Mesenchymal stem cell (in vitro differentiated cells and primary cell): Measurements from ENCODE around the gene ANKRD13C.

Source experiments
- DNase-seq: peaks from one replicate; pipeline ENCODE4 v3.0.0-alpha.2; 2013
- H2AFZ ChIP-seq: one replicate; pipeline ENCODE4 v1.6.1; 2013; ENCODE audit warnings: low read depth, mild to moderate bottlenecking, control low read depth, inconsistent platforms, low read length, moderate library complexity
- H2AK5ac ChIP-seq: 2 replicates; pipeline ENCODE4 v1.6.1; 2013; ENCODE audit warnings: low read length, moderate library complexity, mild to moderate bottlenecking, inconsistent platforms; ENCODE audit not compliant: severe bottlenecking
- H2BK120ac ChIP-seq: one replicate; pipeline ENCODE4 v1.6.1; 2013; ENCODE audit warnings: low read depth, mild to moderate bottlenecking, inconsistent platforms, low read length, moderate library complexity
- H2BK12ac ChIP-seq, 2 experiments: one replicate each; pipeline ENCODE4 v1.6.1; 2013; ENCODE audit warnings: inconsistent platforms in 2 of 2, low read length in 2 of 2, mild to moderate bottlenecking in 2 of 2, moderate library complexity in 2 of 2, control low read depth in 1 of 2
- H2BK15ac ChIP-seq: one replicate; pipeline ENCODE4 v1.6.1; 2013; ENCODE audit warnings: mild to moderate bottlenecking, low read depth, inconsistent platforms; ENCODE audit not compliant: poor library complexity, severe bottlenecking
- H2BK5ac ChIP-seq: 2 replicates; pipeline ENCODE4 v1.6.1; 2013; ENCODE audit warnings: low read depth, mild to moderate bottlenecking, low read length, control low read depth, inconsistent platforms; ENCODE audit not compliant: poor library complexity, severe bottlenecking
- H3K14ac ChIP-seq, 2 experiments: one replicate each; pipeline ENCODE4 v1.6.1; 2013; ENCODE audit warnings: inconsistent platforms in 2 of 2, low read length in 2 of 2, control low read depth in 1 of 2, mild to moderate bottlenecking in 1 of 2, moderate library complexity in 1 of 2
- H3K18ac ChIP-seq, 2 experiments: one replicate each; pipeline ENCODE4 v1.6.1; 2013; ENCODE audit warnings: inconsistent platforms in 2 of 2, low read length in 2 of 2, control low read depth in 1 of 2, low read depth in 1 of 2, mild to moderate bottlenecking in 1 of 2
- H3K23ac ChIP-seq, 2 experiments: one replicate each; pipeline ENCODE4 v1.6.1; 2013; ENCODE audit warnings: inconsistent platforms in 2 of 2, low read length in 2 of 2, mild to moderate bottlenecking in 2 of 2, moderate library complexity in 2 of 2, control low read depth in 1 of 2
- H3K27ac ChIP-seq: 2 replicates; pipeline ENCODE4 v1.5.1; 2013; ENCODE audit warnings: mild to moderate bottlenecking, moderate library complexity, low read length, control low read depth, inconsistent platforms; ENCODE audit not compliant: poor library complexity, severe bottlenecking
- H3K27me3 ChIP-seq, 2 experiments: 2 replicates each; pipeline versions ENCODE4 v1.6.1 to v1.7.0; 2013; ENCODE audit warnings: low read length in 2 of 2, mild to moderate bottlenecking in 2 of 2, moderate library complexity in 2 of 2, control low read depth in 1 of 2, inconsistent platforms in 1 of 2; ENCODE audit not compliant: control insufficient read depth in 1 of 2, insufficient read depth in 1 of 2
- H3K36me3 ChIP-seq, 2 experiments: 2 replicates each; pipeline versions ENCODE4 v1.6.1 to v1.7.0; 2013; ENCODE audit warnings: low read length in 2 of 2, control low read depth in 1 of 2, inconsistent platforms in 1 of 2, low read depth in 1 of 2, mild to moderate bottlenecking in 1 of 2; ENCODE audit not compliant: insufficient read depth in 2 of 2, control insufficient read depth in 1 of 2
- H3K4ac ChIP-seq, 2 experiments: one replicate each; pipeline ENCODE4 v1.6.1; 2013; ENCODE audit warnings: inconsistent platforms in 2 of 2, low read length in 2 of 2, mild to moderate bottlenecking in 2 of 2, moderate library complexity in 2 of 2, control low read depth in 1 of 2, low read depth in 1 of 2
- H3K4me1 ChIP-seq: 2 replicates; pipeline ENCODE4 v1.6.1; 2013; ENCODE audit warnings: low read depth, low read length, control low read depth; ENCODE audit not compliant: control insufficient read depth, insufficient read depth
- H3K4me2 ChIP-seq: 2 replicates; pipeline ENCODE4 v1.6.1; 2013; ENCODE audit warnings: low read length, mild to moderate bottlenecking, inconsistent platforms; ENCODE audit not compliant: poor library complexity, severe bottlenecking
- H3K4me3 ChIP-seq, 2 experiments: 2 replicates each; pipeline versions ENCODE4 v1.5.1 to v1.7.0; 2013; ENCODE audit warnings: low read length in 2 of 2, mild to moderate bottlenecking in 2 of 2, control low read depth in 1 of 2, low read depth in 1 of 2; ENCODE audit not compliant: insufficient read depth in 1 of 2
- H3K79me1 ChIP-seq: replicated peaks from 2 replicates; pipeline ENCODE4 v1.6.1; 2013; ENCODE audit warnings: mild to moderate bottlenecking, control low read depth, low read length, inconsistent platforms; ENCODE audit not compliant: poor library complexity, severe bottlenecking
- H3K9ac ChIP-seq: 2 replicates; pipeline ENCODE4 v1.7.0; 2013; ENCODE audit warnings: mild to moderate bottlenecking, low read length, moderate library complexity
- H3K9me3 ChIP-seq: 2 replicates; pipeline ENCODE4 v1.7.0; 2013; ENCODE audit warnings: mild to moderate bottlenecking, low read length; ENCODE audit not compliant: control insufficient read depth
- H4K8ac ChIP-seq: one replicate; pipeline ENCODE4 v1.6.1; 2013; ENCODE audit warnings: inconsistent platforms, mild to moderate bottlenecking, low read length, moderate library complexity
- H4K91ac ChIP-seq: one replicate; pipeline ENCODE4 v1.6.1; 2013; ENCODE audit warnings: mild to moderate bottlenecking, low read length, inconsistent platforms
- WGBS: methylation state at CpG from one replicate; pipeline ENCODE4 v1.1.7; 2013; ENCODE audit warnings: mixed read lengths; 5-methylcytosine and 5-hydroxymethylcytosine counted together

The ANKRD13C gene

DNA sequence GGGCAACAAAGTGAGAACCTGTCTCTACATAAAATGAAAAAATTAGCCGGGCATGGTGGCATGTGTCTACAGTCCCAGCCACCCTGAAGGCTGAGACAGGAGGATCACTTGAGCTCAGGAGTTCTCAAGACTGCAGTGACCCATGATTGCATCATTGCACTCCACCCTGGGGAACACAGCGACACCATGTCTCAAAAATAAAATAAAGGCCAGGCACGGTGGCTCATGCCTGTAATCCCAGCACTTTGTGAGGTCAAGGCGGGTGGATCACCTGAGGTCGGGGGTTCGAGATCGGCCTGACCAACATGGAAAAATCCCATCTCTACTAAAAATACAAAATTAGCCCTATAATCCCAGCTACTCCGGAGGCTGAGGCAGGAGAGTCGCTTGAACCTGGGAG lies 20.1 kb downstream of the ANKRD13C start:
- Histone ChIP-seq H2BK15ac (no peak overlapping the region), H3K27ac (no peak overlapping the region), H2BK120ac (no peak overlapping the region), H3K14ac (no peak overlapping the region), H3K4me2 (no peak overlapping the region), H3K4me3 (no peak overlapping the region), H4K91ac (no peak overlapping the region), H3K36me3 (peaks cover 13 to 20% of the 10 kb centered on the region in 2 experiments), H3K79me1 (peaks cover 13% of the 10 kb centered on the region), H3K4ac (no peak overlapping the region), H3K9me3 (no peaks in the 10 kb centered on the region), H3K23ac (no peak overlapping the region), H2AK5ac (no peak overlapping the region), H3K4me1 (peaks cover 4% of the 10 kb centered on the region), H3K27me3 (no peaks in the 10 kb centered on the region), H3K9ac (no peak overlapping the region), H2BK5ac (no peak overlapping the region), H3K18ac (no peak overlapping the region), H2BK12ac (no peak overlapping the region), H4K8ac (no peak overlapping the region), H2AFZ (no peak overlapping the region)
- no peak for DNase-seq
- WGBS: 96% methylated on average over 9 of the region's 9 CpGs

DNA sequence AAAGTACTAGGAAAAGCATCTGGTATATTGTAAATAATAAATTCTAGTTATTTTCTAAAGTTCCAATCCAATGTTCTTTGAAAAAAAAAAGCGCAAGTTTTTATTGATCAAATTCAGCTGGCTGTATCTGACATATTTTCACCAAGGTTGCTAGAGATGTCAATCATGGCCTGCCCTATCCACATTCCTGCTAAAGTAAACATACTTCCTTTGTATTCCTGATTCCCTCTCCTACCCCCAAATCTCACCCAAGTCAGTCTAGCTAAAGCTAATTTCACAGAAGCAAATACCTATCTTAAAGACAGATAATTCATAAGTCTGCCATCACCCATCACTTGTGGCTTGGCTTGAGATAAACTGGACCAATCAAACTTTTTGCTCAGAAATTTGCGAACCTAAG lies 21.3 kb downstream of the ANKRD13C start:
- no peak overlapping the region for H3K27ac ChIP-seq
- H3K23ac ChIP-seq: no peak overlapping the region
- no peak for DNase-seq
- no peak overlapping the region for H3K4ac ChIP-seq
- no peak overlapping the region for H3K4me3 ChIP-seq
- H3K4me2 ChIP-seq: no peak overlapping the region
- H3K79me1 ChIP-seq: peaks cover 12% of the 10 kb centered on the region
- no peak overlapping the region for H2BK5ac ChIP-seq
- H4K91ac ChIP-seq: no peak overlapping the region
- no peaks in the 10 kb centered on the region for H3K9me3 ChIP-seq
- H3K27me3 ChIP-seq: no peaks in the 10 kb centered on the region
- H2AK5ac ChIP-seq: no peak overlapping the region
- H3K9ac ChIP-seq: no peak overlapping the region
- no peak overlapping the region for H2BK15ac ChIP-seq
- H2BK12ac ChIP-seq: no peak overlapping the region
- no peak overlapping the region for H4K8ac ChIP-seq
- peaks cover 10 to 20% of the 10 kb centered on the region in 2 experiments for H3K36me3 ChIP-seq
- H3K14ac ChIP-seq: no peak overlapping the region
- WGBS: 98% methylated on average over 1 of the region's 2 CpGs
- H2AFZ ChIP-seq: no peak overlapping the region
- no peak overlapping the region for H3K18ac ChIP-seq
- peaks cover 4% of the 10 kb centered on the region for H3K4me1 ChIP-seq
- H2BK120ac ChIP-seq: no peak overlapping the region

DNA sequence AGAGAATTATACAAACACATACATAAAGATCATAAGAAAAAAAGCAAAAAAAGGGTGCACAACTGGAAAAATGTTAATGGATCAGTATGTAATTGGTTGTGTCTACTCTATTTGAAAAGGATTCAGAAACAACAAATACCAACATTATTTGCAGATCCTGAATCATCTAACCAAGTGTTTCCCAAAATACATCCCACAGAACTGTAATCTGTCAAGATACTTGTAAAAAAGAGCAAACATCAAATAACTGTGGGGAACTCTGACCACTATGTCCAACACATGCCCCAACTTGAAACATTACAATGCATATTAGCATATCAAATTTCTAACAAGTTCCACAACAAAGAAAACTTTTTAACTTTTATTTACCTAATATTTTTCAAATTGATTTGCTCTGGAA lies 22.6 kb downstream of the ANKRD13C start:
- H3K9me3 ChIP-seq: no peaks in the 10 kb centered on the region
- peaks cover 10% of the 10 kb centered on the region for H3K79me1 ChIP-seq
- H2BK15ac ChIP-seq: no peak overlapping the region
- no peak overlapping the region for H3K4ac ChIP-seq
- no peak overlapping the region for H2AK5ac ChIP-seq
- no peak overlapping the region for H2BK12ac ChIP-seq
- no peak overlapping the region for H3K9ac ChIP-seq
- no peak overlapping the region for H4K91ac ChIP-seq
- H3K4me2 ChIP-seq: no peak overlapping the region
- H3K27ac ChIP-seq: no peak overlapping the region
- H2BK120ac ChIP-seq: no peak overlapping the region
- H3K18ac ChIP-seq: no peak overlapping the region
- H3K14ac ChIP-seq: no peak overlapping the region
- H3K36me3 ChIP-seq: peaks cover 7 to 16% of the 10 kb centered on the region in 2 experiments
- no peak overlapping the region for H3K4me3 ChIP-seq
- no peak overlapping the region for H3K23ac ChIP-seq
- no peak overlapping the region for H2BK5ac ChIP-seq
- no peak overlapping the region for H2AFZ ChIP-seq
- H3K4me1 ChIP-seq: peaks cover 7% of the 10 kb centered on the region
- no peaks in the 10 kb centered on the region for H3K27me3 ChIP-seq
- H4K8ac ChIP-seq: no peak overlapping the region
- DNase-seq: peak; percentile 29

DNA sequence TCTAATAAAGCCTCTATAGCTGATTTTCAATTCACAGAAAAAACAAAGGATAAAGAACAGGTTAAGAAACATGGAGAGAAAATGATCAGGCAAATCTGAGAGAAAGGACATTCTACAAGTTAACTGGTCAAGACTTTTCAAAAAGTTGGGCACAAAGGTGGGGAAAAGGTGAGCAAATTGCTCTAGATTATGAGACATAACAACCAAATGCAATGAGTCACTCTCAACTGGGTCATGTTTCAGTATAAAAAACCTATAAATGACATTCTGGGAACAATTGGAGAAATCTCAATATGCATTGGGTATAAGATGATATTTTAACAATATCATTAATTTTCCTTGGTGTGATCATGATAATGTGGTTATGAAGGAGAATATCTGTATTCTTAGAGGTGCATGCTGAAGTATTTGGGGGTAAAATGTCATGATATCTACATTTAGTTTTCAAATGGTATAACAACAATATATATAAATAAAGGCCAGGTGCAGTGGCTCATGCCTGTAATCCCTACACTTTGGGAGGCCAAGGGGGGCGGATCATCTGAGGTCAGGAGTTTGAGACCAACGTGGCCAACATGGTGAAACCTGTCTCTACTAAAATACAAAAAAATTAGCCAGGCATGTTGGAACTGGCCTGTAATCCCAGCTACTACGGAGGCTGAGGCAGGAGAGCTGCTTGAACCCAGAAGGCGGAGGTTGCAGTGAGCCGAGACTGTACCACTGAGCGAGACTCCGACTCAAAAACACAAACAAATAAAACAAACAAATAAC lies 27.0 kb downstream of the ANKRD13C start:
- Histone ChIP-seq H3K9ac (no peak overlapping the region), H3K4me3 (no peak overlapping the region), H3K4me2 (no peak overlapping the region), H3K23ac (no peak overlapping the region), H3K36me3 (peaks cover 3 to 16% of the 10 kb centered on the region in 2 experiments), H2BK15ac (no peak overlapping the region), H3K27ac (peak overlapping the region; percentile 35), H2BK120ac (no peak overlapping the region), H2BK12ac (no peak overlapping the region), H3K9me3 (no peaks in the 10 kb centered on the region), H3K18ac (no peak overlapping the region), H4K91ac (no peak overlapping the region), H2AK5ac (no peak overlapping the region), H3K27me3 (no peaks in the 10 kb centered on the region), H4K8ac (no peak overlapping the region), H3K4ac (no peak overlapping the region), H3K14ac (no peak overlapping the region), H2BK5ac (no peak overlapping the region), H2AFZ (no peak overlapping the region), H3K79me1 (peaks cover 9% of the 10 kb centered on the region), H3K4me1 (peaks cover 6% of the 10 kb centered on the region)
- WGBS: 90% methylated on average over 4 of the region's 7 CpGs
- no peak for DNase-seq
